ENCODE data around the gene HPCAL1. TPM values are rescaled to one million over a fixed set of nuclear protein-coding genes. Genes with fewer than 3 reads are reported as not detected.
A peak's percentile ranks its signal among the peaks of the same experiment; 100 is the strongest.

The HPCAL1 gene
- total RNA-seq, 4 donors from 2014 or later = 29.0 to 56.7 (median 34.5) TPM

DNA sequence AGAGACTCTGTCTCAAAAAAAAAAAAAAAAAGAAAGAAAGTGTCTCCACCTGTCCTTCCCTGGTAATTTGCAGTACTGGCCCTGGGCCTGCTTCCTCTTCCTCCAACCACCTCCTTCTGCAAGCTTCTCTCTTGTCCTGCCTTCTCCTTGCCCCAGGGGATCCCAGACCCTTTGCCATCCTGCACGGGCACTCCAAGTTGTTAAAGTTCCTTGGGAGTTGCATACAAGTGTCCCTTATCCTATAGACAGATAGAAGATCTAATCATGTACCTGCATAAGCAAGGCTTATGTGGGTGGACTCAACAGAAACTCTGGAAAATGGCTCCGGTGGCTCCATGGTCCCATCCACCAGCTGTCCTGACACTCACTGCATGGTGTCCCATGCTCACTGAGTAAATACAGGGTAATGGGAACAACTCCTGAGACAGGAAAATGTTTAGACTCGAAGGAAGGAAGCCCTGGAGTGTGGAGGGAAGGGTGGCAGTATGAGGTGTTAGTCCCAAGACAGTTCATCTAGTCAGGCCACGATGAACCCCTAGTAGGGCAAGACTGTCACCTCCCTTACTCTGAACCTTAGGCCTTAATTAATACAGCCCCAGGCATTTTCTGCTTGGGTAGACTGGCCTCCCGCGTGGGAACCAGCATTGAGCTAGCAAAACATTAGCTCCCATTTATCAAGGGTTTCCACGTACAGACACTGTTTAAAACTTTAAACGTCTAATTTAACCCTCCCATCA is 128.3 kb downstream of the HPCAL1 start:
- no peaks in the 10 kb centered on the region for H3K27me3 ChIP-seq
- H3K4me1 ChIP-seq = peaks cover 0 to 20% (median 7%) of the 10 kb centered on the region in 4 donors
- TF ChIP-seq, protein P1, sequence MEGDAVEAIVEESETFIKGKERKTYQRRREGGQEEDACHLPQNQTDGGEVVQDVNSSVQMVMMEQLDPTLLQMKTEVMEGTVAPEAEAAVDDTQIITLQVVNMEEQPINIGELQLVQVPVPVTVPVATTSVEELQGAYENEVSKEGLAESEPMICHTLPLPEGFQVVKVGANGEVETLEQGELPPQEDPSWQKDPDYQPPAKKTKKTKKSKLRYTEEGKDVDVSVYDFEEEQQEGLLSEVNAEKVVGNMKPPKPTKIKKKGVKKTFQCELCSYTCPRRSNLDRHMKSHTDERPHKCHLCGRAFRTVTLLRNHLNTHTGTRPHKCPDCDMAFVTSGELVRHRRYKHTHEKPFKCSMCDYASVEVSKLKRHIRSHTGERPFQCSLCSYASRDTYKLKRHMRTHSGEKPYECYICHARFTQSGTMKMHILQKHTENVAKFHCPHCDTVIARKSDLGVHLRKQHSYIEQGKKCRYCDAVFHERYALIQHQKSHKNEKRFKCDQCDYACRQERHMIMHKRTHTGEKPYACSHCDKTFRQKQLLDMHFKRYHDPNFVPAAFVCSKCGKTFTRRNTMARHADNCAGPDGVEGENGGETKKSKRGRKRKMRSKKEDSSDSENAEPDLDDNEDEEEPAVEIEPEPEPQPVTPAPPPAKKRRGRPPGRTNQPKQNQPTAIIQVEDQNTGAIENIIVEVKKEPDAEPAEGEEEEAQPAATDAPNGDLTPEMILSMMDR (IDR thresholded peaks at IDR 0.05) = no peak
- no peak for DNase-seq (ENCODE audit: low spot score in 2 of 2)
- 79 to 85% methylated on average over 8 of the region's 8 CpGs for WGBS, 2 donors
- no peak overlapping the region for H3K27ac ChIP-seq
- no peaks in the 10 kb centered on the region for H3K9me3 ChIP-seq
- H3K4me3 ChIP-seq = no peak overlapping the region
- H3K36me3 ChIP-seq = peaks cover 0 to 28% (median 0%) of the 10 kb centered on the region in 3 donors

DNA sequence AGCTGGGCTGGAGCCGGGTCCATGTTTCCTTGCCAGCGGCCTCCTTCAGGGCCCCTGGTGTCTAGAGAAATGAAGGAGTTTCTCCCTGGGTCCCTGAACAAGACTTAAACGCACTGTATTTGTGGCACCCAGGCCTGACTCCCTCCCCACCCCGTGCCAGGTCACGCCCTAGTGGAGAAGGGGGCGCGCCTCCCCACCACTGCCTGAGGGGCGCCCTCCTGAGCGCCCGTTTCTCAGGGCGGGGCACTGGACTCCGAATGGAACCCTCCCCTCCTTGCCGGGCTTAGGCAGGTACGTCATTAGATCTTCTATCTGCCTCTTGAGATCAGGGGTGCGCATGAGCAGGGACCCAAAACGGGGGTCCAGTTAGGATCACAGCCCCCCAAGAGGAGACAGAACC is 129.1 kb downstream of the HPCAL1 start:
- Histone ChIP-seq H3K36me3 (peaks cover 0 to 20% (median 0%) of the 10 kb centered on the region in 3 donors), H3K27me3 (no peaks in the 10 kb centered on the region), H3K4me3 (peak overlapping the region in 1 of 4 donors; percentile 41), H3K4me1 (peaks cover 0 to 20% (median 7%) of the 10 kb centered on the region in 4 donors), H3K27ac (peak overlapping the region in 1 of 4 donors; percentile 50), H3K9me3 (no peaks in the 10 kb centered on the region)
- 58 to 62% methylated on average over 13 to 16 of the region's 16 CpGs for WGBS, 2 donors
- TF ChIP-seq POLR2A (IDR thresholded peaks at IDR 0.05) (no peak), EP300 (IDR thresholded peaks at IDR 0.05) (no peak)
- TF ChIP-seq, protein P1 (IDR thresholded peaks at IDR 0.05) = no peak
- no peak for DNase-seq (ENCODE audit: low spot score in 2 of 2)

DNA sequence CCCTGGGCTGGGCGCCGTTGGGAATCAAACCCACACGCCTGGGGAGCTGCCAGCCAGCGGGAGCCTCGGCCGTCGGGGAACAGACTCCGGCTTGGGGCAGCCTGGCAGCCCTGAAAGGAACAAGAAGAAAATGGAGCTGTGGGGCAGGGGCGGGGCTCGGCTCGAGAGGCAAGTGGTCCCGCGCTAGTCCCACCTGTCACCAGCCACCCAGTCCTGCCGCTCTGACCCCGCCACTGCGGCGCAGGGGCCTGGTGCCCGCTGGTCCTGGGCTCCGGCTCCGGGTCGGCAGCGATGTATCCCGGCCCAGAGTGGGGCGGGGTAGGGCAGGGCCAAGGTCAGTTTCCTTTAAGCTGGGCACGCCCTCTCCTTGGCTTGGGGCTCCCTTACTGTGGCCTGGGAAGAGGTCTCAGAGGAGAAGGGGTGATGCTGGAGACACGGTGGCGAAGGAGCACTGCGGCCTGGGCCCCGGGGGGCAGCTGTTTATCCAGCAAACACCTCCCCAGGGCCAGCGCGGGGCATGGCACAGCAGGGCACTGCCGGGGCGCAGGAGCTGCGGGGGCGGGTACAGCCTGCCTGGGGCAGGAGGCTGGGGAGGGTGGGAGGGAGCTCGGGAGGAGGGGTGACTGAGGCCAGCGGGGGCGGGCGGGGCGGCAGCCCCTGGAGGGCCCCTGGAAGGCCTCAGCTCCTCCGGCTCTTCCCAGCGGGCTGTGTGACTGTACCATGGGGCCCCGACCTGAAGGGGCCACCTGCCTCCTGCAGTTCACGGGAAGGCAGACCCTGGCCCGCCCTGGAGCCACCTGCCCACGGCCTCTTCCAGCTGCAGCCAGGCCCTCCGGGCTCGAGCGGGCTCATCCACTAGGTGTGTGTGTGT is 129.8 kb downstream of the HPCAL1 start:
- DNase-seq (ENCODE audit: low spot score in 2 of 2) = no peak
- TF ChIP-seq EP300 (IDR thresholded peaks at IDR 0.05) (no peak), POLR2A (IDR thresholded peaks at IDR 0.05) (no peak)
- WGBS, 2 donors = 21 to 25% methylated on average over 21 to 33 of the region's 49 CpGs

DNA sequence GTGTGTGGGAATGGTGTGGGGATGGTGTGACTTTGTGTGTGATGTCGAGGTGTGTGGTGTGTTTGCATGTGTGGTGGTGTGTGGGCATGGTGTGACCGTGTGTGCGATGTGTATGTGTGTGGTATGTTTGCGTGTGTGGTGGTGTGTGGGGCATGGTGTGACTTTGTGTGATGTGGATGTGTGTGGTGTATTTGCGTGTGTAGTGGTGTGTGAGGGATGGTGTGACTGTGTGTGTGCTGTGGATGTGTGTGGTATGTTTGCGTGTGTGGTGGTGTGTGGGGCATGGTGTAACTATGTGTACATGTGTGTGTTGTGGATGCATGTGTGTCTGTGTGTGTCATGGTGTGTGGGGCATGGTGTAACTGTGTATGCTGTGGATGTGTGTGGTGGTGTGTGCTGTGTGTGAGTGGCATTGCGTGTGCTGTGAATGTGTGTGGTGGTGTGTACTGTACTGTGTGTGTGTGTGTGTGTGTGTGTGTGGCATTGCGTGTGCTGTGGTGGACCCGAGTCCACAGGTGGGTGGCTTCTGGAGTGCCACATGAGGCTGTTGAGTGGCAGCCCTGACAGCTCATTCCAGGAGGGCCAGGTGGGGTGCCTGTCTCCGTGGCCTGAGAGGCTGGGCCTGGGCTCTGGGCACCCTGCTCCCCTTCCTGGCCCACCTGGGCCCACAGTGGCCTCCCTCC is 130.7 kb downstream of the HPCAL1 start:
- 90 to 93% methylated on average over 10 of the region's 10 CpGs for WGBS, 2 donors
- no peak overlapping the region for H3K4me3 ChIP-seq
- no peak for DNase-seq (ENCODE audit: low spot score in 2 of 2)
- no peaks in the 10 kb centered on the region for H3K9me3 ChIP-seq
- no peak for TF ChIP-seq EP300 (IDR thresholded peaks at IDR 0.05)
- TF ChIP-seq, protein P1 (IDR thresholded peaks at IDR 0.05) = no peak
- TF ChIP-seq POLR2A (IDR thresholded peaks at IDR 0.05) = no peak
- no peaks in the 10 kb centered on the region for H3K27me3 ChIP-seq
- H3K4me1 ChIP-seq = peaks cover 0 to 20% (median 7%) of the 10 kb centered on the region in 4 donors
- peaks cover 0 to 5% (median 0%) of the 10 kb centered on the region in 3 donors for H3K36me3 ChIP-seq
- no peak overlapping the region for H3K27ac ChIP-seq

More for the DNA sequence above, 129.8 kb downstream of the HPCAL1 start:
- Histone ChIP-seq H3K4me1 (peaks cover 0 to 20% (median 7%) of the 10 kb centered on the region in 4 donors), H3K27me3 (no peaks in the 10 kb centered on the region), H3K4me3 (peak overlapping the region in 3 of 4 donors; percentile 39 to 42 (median 41)), H3K36me3 (peaks cover 0 to 13% (median 0%) of the 10 kb centered on the region in 3 donors), H3K9me3 (no peaks in the 10 kb centered on the region), H3K27ac (peak overlapping the region in 1 of 4 donors; percentile 50)

Measured in tibial nerve (tissue), 4 donors.